Activated CD8-positive, alpha-beta memory T cell treated with anti-CD3 and anti-CD28 coated beads for 36 hours (primary cell): ENCODE data around the gene P2RX1. TPM values are rescaled to one million over a fixed set of nuclear protein-coding genes. Genes with fewer than 3 reads are reported as not detected.
"Not testable (repeated sequence)": the region's sequence is repeated elsewhere in the genome, so short reads cannot be mapped to it uniquely, and the experiment has no call there.

Experiments
- CTCF ChIA-PET: fragments of 350-600 bp; sonication (Branson Sonifier 250); formaldehyde crosslinking; loops from one replicate; lab custom pipeline; 2021; ENCODE audit warnings: antibody characterized with exemption; lab: Charles Lee
- POLR2A ChIA-PET: fragments of 350-600 bp; sonication (Branson Sonifier 250); formaldehyde crosslinking; loops from one replicate; lab custom pipeline; 2021; ENCODE audit warnings: antibody characterized with exemption; lab: Charles Lee
- total RNA-seq, 2 experiments: library from RNA; stranded (reverse); gene quantifications; one replicate each; pipeline ENCODE4 v1.2.3, GENCODE V29; 2021

P2RX1 gene
- total RNA-seq, 2 experiments from 2014 or later = not detected

GRCh38 chr17:3859940-3860339 lies 56.3 kb downstream of the P2RX1 start:
- POLR2A ChIA-PET = no interaction called here
- CTCF ChIA-PET = interaction anchor here (2.7 kb wide), 1 partner anchor 54 kb away, joined by 8 read pairs; no protein-coding TSS in a partner anchor

- POLR2A ChIA-PET = no interaction called here
- CTCF ChIA-PET = interaction anchor here (1.0 to 1.5 kb wide), 5 partner anchors 8 to 56 kb away, joined by 3 to 8 read pairs (median 3); partner anchors contain the start of gene NCBP3
These were observed 58.8 kb downstream of the P2RX1 start for GRCh38 chr17:3857261-3858105.

- CTCF ChIA-PET, POLR2A ChIA-PET: not testable (repeated sequence)
These were observed 62.1 kb downstream of the P2RX1 start for GRCh38 chr17:3854204-3854603.

GRCh38 chr17:3852561-3852960 lies 63.7 kb downstream of the P2RX1 start:
- POLR2A ChIA-PET = no interaction called here
- CTCF ChIA-PET = no interaction called here

- POLR2A ChIA-PET = no interaction called here
- CTCF ChIA-PET = no interaction called here
These were observed 64.7 kb downstream of the P2RX1 start for GRCh38 chr17:3851461-3852100.

- ChIA-PET CTCF (no interaction called here), POLR2A (no interaction called here)
These were observed 67.9 kb downstream of the P2RX1 start for GRCh38 chr17:3848229-3848835.

- ChIA-PET POLR2A (interaction anchor here (0.6 kb wide), 1 partner anchor 106 kb away, joined by 19 read pairs; no protein-coding TSS in a partner anchor), CTCF (interaction anchor here (0.7 to 5.2 kb wide), 11 partner anchors 9 to 164 kb away, joined by 3 to 44 read pairs (median 6); no protein-coding TSS in a partner anchor)
These were observed 69.0 kb downstream of the P2RX1 start for GRCh38 chr17:3847165-3847670.

Other genes starting within 250 kb of the P2RX1 start
- gene TAX1BP3, start 247.9 kb downstream of the P2RX1 start, total RNA-seq = 10 to 100 TPM; 22.4 to 23.5 TPM
- 10 to 100 TPM; 91.7 to 92.5 TPM for gene EMC6, start 247.7 kb downstream of the P2RX1 start, total RNA-seq
- gene P2RX5, start 220.3 kb downstream of the P2RX1 start, total RNA-seq = 10 to 100 TPM; 15.4 to 16.5 TPM
- 10 to 100 TPM; 17.1 to 18.4 TPM for gene HASPIN, start 192.6 kb downstream of the P2RX1 start, total RNA-seq
- 10 to 100 TPM; 38.0 to 38.8 TPM for gene ITGAE, start 115.3 kb downstream of the P2RX1 start, total RNA-seq
- gene NCBP3, start 70.2 kb downstream of the P2RX1 start, total RNA-seq = 10 to 100 TPM; 43.8 to 45.4 TPM
- gene CAMKK1, start 23.4 kb downstream of the P2RX1 start, total RNA-seq = 1 to 10 TPM; 3.1 to 3.5 TPM
- 100 to 1,000 TPM; 112 to 116 TPM for gene ATP2A3, start 48.0 kb upstream of the P2RX1 start, total RNA-seq
- 10 to 100 TPM; 32.9 to 35.7 TPM for gene ZZEF1, start 226.6 kb upstream of the P2RX1 start, total RNA-seq
- gene CYB5D2, start 226.7 kb upstream of the P2RX1 start, total RNA-seq = 10 to 100 TPM in 1 of 2 experiments, 1 to 10 TPM in 1; 9.6 to 10.4 TPM